NCI-H1092 treated with DMSO at 0.1 percent for 48 hours (cell line): ENCODE data around the gene LTBP1.

Experiments
- DNase-seq: peaks from one replicate; lab custom pipeline; 2025; lab: John Stamatoyannopoulos, UW

Gene LTBP1

DNA sequence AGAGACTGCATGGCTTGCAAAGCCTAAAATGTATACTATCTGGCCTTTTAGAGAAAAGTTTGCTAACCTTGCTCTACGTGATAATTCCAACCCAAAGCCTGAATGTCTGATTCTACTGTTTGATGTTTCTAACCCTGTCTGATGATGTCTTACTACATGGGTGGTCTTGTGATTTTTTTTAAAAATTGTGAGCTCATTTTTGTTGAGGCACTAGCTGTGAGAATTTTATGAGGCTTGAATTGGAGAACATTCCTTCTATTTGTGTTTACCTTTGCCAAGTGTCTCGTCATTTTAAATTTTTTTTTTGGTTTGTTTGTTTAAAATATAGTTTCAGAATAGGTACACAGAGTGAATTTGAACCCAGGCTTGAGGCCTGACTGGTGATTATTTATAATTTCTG, 15.2 kb upstream of the LTBP1 start:
- DNase-seq, result no peak

DNA sequence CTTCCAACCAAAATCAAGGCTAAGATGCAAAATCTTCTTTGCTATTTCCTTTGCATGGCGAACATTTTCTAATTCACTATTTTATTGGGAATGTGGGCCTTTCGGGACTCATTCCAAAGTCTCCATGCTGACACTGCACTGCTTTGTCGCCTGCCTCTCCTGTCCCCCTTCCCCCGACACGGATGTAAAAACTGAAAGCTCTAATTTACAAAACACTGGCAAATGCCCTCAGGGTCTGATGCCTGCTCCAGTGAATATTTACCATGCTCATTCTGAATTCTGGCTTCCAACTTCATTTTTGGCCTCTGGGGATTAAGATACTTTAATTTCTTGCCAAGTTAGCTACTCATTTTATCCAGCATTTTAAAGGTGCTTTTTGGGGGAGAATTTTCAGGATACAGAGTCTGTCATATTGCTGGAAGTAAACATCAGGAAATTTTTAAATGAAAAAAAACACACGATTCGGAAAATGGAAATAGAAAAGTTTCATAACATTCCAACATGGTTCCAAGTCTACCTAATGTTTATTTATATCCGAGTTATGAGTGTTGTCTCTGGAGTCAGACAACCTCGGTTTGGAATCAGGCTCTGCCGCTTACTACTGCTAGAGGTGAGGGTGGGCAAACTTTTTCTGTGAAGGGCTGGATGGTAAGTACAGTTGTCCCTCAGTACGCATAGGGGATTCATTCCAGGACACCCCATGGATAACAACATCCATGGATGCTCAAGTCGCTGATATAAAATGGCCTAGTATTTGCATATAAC, 14.6 kb upstream of the LTBP1 start:
- DNase-seq, result no peak

GRCh38 chr2:32932825-32933755, 13.7 kb upstream of the LTBP1 start:
- no peak for DNase-seq

GRCh38 chr2:32933756-32934095, 13.0 kb upstream of the LTBP1 start:
- DNase-seq, result no peak

- no peak for DNase-seq
These were observed 8.9 kb upstream of the LTBP1 start for GRCh38 chr2:32937602-32938448.

DNA sequence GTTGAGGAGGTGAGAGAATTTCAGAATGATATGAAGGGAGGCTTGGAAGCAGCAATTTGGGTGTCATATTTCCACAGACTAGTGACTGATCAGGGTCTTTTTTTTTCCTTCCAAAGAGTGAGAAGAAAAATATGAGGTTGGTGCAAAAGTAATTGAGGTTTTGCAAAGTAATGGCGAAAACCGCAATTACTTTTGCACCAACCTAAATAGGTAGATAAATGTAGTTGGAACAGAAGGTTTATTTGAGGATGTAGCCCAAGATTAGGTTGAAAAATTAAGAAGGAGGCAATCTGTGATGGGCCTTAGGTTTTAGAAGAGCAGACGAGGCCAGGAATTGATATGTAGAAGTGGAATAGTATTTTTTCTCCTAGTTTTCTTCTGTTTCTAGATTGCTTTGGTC, 7.8 kb upstream of the LTBP1 start:
- DNase-seq, result no peak

DNA sequence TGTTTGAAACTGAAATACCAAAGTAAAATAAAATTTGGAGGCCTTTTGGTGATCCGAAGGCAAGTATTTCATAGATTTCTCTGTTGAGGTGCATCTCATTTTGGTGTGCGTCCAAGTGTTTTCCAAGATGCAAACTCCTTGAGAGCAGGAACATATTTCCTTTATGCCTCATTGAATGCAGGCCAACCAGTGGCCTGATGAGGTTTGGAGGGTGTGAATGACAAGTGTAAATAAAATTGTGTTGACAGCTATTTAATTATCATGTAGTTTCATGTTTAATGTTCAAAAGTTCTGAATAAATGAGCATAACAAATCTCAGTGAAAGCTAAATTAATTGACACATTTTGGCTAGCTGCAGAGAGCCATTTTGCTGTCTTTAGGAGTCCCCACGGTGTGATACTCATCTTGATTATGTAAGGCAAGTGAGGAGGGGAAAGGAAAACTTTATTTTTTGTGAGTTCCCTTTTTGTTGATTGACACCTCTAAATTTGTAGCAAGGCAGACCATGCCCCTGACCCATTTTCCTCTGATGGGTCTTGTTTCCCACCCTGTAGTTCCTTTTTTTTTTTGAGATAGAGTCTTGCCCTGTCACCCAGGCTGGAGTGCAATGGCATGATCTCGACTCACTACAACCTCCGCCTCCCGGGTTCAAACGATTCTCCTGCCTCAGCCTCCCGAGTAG, 6.3 kb upstream of the LTBP1 start:
- DNase-seq, result no peak

DNA sequence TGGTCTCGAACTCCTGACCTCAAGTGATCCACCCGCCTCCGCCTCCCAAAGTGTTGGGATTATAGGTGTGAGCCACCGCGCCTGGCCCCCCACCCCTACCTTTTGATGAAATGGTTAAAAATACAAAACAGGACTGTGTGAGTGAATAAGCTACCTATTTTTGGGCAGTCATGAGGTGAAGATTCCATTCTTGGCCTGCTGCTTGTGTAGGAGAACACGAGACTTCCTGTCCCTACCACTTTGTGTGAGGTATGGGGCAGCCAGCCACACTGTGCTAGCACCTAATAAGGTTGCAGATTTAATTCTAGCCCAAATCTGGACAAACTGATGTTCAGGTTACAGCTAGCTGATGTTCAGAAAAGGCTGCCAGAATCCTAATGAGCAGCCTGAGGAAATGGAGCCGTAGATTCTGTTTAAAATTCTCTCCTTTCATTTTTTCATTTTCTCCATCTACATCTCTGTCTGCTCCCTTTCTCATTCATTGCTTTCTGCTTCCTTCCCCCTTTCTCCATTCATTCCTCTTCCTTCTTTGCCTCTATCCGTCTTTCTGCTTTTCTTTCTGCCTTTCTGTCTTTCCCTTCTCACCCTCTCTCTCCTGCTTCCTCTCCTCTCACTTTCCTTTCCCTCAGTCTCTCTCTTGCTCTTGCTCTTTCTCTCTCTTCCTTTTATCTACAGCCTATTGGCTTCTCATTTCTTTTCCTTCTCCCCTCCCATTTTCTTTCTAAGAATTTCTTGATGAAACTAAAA, 4.6 kb upstream of the LTBP1 start:
- DNase-seq, result no peak

GRCh38 chr2:32942793-32943485, 3.8 kb upstream of the LTBP1 start:
- no peak for DNase-seq

- no peak for DNase-seq
These were observed 1.5 kb upstream of the LTBP1 start for GRCh38 chr2:32945286-32945685.

DNA sequence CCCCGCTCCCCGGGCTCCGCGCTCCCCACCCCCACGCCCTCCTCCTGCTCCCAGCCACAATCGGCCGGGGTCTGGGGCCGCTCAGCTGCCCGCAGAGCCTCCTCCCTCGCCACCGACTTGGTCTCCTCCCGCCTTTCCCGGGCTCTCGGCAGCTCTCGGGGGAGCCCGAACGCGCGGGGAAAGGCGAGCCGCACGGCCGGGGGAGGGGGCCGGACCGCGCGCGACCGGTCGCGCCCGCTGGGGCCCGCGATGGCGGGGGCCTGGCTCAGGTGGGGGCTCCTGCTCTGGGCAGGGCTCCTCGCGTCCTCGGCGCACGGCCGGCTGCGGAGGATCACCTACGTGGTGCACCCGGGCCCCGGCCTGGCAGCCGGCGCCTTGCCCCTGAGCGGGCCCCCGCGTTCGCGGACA, 327 bp downstream of the LTBP1 start:
- DNase-seq, result no peak

- DNase-seq, result no peak
These were observed 861 bp downstream of the LTBP1 start for GRCh38 chr2:32947484-32948143.

- DNase-seq, result no peak
These were observed 1.5 kb downstream of the LTBP1 start for GRCh38 chr2:32948266-32948665.

- no peak for DNase-seq
These were observed 2.5 kb downstream of the LTBP1 start for GRCh38 chr2:32949260-32949659.

DNA sequence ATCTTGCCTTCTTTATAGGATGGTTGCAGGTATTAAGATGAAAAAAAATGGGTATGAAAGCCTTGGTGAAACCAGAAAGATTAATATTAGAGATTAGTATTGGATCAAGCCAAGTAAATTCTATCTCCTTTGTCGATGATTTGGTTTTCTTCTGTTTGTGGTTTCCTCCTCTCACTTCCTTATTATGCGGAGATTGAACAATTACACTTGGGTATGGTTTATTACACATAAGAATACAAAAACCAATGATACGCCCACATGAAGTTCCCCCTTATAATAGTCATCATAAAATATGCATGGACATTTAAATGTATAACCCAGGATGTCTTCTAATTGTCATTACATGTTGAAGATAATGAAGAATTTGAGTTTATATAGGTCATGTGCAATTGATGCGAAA, 4.9 kb downstream of the LTBP1 start:
- DNase-seq, result no peak

DNA sequence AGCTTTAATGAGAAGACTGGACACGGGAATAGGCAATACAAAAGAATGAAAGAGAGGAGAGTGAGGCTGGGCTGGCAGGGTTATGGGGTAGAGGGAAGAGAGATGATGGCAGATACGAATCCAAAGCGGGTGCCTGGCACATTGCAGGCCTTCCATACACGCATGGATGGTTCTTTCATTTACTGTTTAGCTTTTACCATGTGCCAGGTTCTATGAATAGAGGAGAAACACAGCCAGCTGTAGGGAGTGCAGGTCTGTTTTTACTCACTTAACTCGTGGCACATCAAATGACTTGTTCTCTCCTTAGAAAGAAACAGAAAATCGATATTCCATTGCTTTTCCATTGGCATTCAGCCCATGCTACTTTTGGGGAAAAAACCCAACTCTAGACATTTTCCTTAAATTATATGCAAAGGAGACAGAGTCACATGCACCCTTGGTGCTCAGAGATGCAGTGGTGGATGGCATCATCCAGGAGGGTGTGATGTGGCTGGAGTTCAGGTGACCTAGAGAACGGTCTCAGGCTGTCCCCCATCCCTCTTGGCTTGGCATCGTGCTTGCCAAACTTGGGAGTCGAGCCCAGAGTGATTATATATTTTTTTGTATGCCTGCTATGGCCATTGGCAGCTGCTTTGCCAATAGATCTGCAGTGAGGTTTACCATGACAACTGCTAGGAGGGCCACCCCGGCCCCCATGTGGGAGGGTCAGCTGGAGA, 6.2 kb downstream of the LTBP1 start:
- peak; percentile 74 for DNase-seq

GRCh38 chr2:32954206-32954605, 7.5 kb downstream of the LTBP1 start:
- no peak for DNase-seq

- DNase-seq, result no peak
These were observed 12.1 kb downstream of the LTBP1 start for GRCh38 chr2:32958821-32959220.

GRCh38 chr2:32960238-32960637, 13.5 kb downstream of the LTBP1 start:
- DNase-seq, result no peak
